GM21390 (cell line): ENCODE data around the gene MYLK4.

Experiments
- ATAC-seq: cut with Tn5 transposase; IDR thresholded peaks from one replicate; pipeline ENCODE4 v1.9.1; 2021; ENCODE audit not compliant: unreplicated experiment

MYLK4 gene

GRCh38 chr6:2708456-2708855, 42.3 kb downstream of the MYLK4 start:
- ATAC-seq: no peak

- ATAC-seq: no peak
These were observed 44.2 kb downstream of the MYLK4 start for GRCh38 chr6:2706558-2706957.

- no peak for ATAC-seq
These were observed 45.5 kb downstream of the MYLK4 start for GRCh38 chr6:2705256-2705655.

GRCh38 chr6:2697291-2697690, 53.4 kb downstream of the MYLK4 start:
- ATAC-seq: no peak

- no peak for ATAC-seq
These were observed 55.1 kb downstream of the MYLK4 start for GRCh38 chr6:2695454-2696095.

GRCh38 chr6:2693231-2693630, 57.5 kb downstream of the MYLK4 start:
- no peak for ATAC-seq

GRCh38 chr6:2688401-2689064, 62.2 kb downstream of the MYLK4 start:
- ATAC-seq: no peak

- ATAC-seq: no peak
These were observed 63.3 kb downstream of the MYLK4 start for GRCh38 chr6:2687456-2687855.

- ATAC-seq: no peak
These were observed 64.2 kb downstream of the MYLK4 start for GRCh38 chr6:2686515-2686914.

GRCh38 chr6:2684766-2685754, 65.7 kb downstream of the MYLK4 start:
- no peak for ATAC-seq

GRCh38 chr6:2684103-2684749, 66.5 kb downstream of the MYLK4 start:
- ATAC-seq: no peak

- ATAC-seq: no peak
These were observed 70.3 kb downstream of the MYLK4 start for GRCh38 chr6:2680264-2680922.

GRCh38 chr6:2677080-2677593, 73.6 kb downstream of the MYLK4 start:
- ATAC-seq: no peak

- ATAC-seq: no peak
These were observed 74.7 kb downstream of the MYLK4 start for GRCh38 chr6:2676048-2676447.

GRCh38 chr6:2674857-2675256, 75.9 kb downstream of the MYLK4 start:
- no peak for ATAC-seq

GRCh38 chr6:2669067-2669700, 81.5 kb downstream of the MYLK4 start:
- ATAC-seq: no peak

- ATAC-seq: no peak
These were observed 83.1 kb downstream of the MYLK4 start for GRCh38 chr6:2667617-2668016.

GRCh38 chr6:2666906-2667575, 83.7 kb downstream of the MYLK4 start:
- no peak for ATAC-seq
